Measurements from ENCODE around the gene METTL8. TPM values are rescaled to one million over a fixed set of nuclear protein-coding genes. Genes with fewer than 3 reads are reported as not detected.

Gene METTL8
- polyA plus RNA-seq, 1 of the 3 experiments (the other 2 are of a cell fraction), result 5.1 TPM

DNA sequence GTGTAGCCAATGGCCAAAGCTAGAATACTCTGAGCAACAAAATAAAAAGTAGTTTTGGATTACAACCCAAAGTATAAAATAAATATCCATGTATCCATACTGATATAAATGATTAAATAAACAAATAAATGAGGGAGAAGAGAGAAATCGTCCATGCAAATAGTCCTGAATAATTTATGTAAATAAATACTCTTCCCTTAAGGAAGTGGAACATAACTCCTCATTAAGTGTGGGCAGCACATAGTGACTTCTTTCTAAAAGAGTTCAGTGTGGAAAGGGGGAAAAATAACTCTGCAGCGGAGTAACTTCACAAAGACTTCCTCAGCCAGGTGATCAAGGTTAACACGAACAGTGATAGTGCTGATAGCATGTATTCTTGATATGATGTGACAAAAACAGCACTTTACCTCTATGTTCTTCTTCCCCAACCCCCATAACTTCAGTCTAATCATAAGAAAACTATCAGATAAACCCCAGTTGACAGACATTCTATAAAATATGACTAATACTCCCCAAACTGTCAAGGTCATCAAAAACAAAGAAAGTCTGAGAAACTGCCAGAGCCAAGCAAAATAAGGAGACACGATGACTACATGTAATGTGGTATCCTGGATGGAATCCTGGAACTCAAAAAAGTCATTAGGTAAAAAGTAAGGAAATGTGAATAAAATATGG is 30.7 kb downstream of the METTL8 start (continued):
- TF ChIP-seq, protein P1, sequence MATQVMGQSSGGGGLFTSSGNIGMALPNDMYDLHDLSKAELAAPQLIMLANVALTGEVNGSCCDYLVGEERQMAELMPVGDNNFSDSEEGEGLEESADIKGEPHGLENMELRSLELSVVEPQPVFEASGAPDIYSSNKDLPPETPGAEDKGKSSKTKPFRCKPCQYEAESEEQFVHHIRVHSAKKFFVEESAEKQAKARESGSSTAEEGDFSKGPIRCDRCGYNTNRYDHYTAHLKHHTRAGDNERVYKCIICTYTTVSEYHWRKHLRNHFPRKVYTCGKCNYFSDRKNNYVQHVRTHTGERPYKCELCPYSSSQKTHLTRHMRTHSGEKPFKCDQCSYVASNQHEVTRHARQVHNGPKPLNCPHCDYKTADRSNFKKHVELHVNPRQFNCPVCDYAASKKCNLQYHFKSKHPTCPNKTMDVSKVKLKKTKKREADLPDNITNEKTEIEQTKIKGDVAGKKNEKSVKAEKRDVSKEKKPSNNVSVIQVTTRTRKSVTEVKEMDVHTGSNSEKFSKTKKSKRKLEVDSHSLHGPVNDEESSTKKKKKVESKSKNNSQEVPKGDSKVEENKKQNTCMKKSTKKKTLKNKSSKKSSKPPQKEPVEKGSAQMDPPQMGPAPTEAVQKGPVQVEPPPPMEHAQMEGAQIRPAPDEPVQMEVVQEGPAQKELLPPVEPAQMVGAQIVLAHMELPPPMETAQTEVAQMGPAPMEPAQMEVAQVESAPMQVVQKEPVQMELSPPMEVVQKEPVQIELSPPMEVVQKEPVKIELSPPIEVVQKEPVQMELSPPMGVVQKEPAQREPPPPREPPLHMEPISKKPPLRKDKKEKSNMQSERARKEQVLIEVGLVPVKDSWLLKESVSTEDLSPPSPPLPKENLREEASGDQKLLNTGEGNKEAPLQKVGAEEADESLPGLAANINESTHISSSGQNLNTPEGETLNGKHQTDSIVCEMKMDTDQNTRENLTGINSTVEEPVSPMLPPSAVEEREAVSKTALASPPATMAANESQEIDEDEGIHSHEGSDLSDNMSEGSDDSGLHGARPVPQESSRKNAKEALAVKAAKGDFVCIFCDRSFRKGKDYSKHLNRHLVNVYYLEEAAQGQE (IDR thresholded peaks at IDR 0.05; ENCODE audit: low read depth, low read length), result no peak
- TF ChIP-seq SIN3A (IDR thresholded peaks at IDR 0.05; ENCODE audit: borderline replicate concordance, low read depth, low read length) (no peak), FOXJ3 (CRISPR knock-in tag; IDR thresholded peaks at IDR 0.05) (no peak), SMC3 (IDR thresholded peaks at IDR 0.05; ENCODE audit: low read depth, low read length) (no peak), EP300 (IDR thresholded peaks at IDR 0.05; ENCODE audit: borderline replicate concordance in 1 of 2, low read depth in 1 of 2, low read length in 1 of 2) (no peak), JUND (IDR thresholded peaks at IDR 0.05) (no peak; the same call in 1 of the 2 replicates)

DNA sequence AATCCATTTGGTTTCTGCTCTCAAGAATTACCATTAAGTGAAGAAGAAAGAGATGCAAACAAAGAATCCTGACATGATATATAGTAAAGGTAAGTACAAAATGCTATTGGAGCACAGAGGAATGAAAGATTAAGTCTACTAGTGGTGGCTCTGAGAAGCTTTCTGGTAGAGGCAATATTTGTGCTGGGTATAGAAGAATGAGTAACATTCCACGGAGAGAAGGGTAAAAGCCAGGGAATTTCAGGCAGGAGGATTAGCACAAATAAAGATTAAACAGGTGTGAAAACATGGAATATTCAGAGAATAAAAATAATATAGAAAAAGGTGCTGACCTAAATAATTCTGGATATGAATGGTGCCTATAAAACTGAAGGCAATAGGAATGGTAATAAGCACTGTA is 31.8 kb downstream of the METTL8 start:
- ChIA-PET CTCF (interaction anchor here (1.2 kb wide), 1 partner anchor 15 kb away, joined by 3 read pairs; no protein-coding TSS in a partner anchor), POLR2A (no interaction called here)
- H3K27ac ChIP-seq (ENCODE audit: low read depth in 2 of 2, low read length in 1 of 2), result no peak overlapping the region
- H2AFZ ChIP-seq (ENCODE audit: low read depth), result no peak overlapping the region
- H3K27me3 ChIP-seq (ENCODE audit: insufficient read depth), result no peaks in the 10 kb centered on the region
- H3K9ac ChIP-seq, result no peak overlapping the region
- DNase-seq, result no peak
- H3K36me3 ChIP-seq (replicated peaks in 1 of 2; ENCODE audit: control insufficient read depth in 1 of 2, insufficient read depth in 2 of 2, low read length in 1 of 2), result peaks cover 0 to 2% of the 10 kb centered on the region in 2 experiments
- H3K4me3 ChIP-seq (ENCODE audit: low read depth in 2 of 2, low read length in 1 of 2), result no peak overlapping the region
- no peak overlapping the region for H3K4me2 ChIP-seq
- H4K20me1 ChIP-seq (ENCODE audit: insufficient read depth), result no peaks in the 10 kb centered on the region
- H3K79me2 ChIP-seq (ENCODE audit: insufficient read depth), result peaks cover 14% of the 10 kb centered on the region; the same call in 1 of the 2 replicates
- peaks cover 0 to 9% of the 10 kb centered on the region in 2 experiments; a peak in 1 of 4 replicates for H3K4me1 ChIP-seq (ENCODE audit: control insufficient read depth in 1 of 2, insufficient read depth in 2 of 2, low read depth in 1 of 2, low read length in 1 of 2)
- WGBS (ENCODE audit: low lambda C conversion rate), result 94% methylated on average over 1 of the region's 1 CpG
- H3K9me2 ChIP-seq, result no peaks in the 10 kb centered on the region
- no peak for TF ChIP-seq MEF2A (IDR thresholded peaks at IDR 0.05; ENCODE audit: borderline replicate concordance, low read depth)
- TF ChIP-seq POLR2AphosphoS5 (IDR thresholded peaks at IDR 0.05; ENCODE audit: low read depth, low read length), result no peak
- no peak for TF ChIP-seq FOXM1 (IDR thresholded peaks at IDR 0.05; ENCODE audit: low read depth)
- TF ChIP-seq, protein P2, sequence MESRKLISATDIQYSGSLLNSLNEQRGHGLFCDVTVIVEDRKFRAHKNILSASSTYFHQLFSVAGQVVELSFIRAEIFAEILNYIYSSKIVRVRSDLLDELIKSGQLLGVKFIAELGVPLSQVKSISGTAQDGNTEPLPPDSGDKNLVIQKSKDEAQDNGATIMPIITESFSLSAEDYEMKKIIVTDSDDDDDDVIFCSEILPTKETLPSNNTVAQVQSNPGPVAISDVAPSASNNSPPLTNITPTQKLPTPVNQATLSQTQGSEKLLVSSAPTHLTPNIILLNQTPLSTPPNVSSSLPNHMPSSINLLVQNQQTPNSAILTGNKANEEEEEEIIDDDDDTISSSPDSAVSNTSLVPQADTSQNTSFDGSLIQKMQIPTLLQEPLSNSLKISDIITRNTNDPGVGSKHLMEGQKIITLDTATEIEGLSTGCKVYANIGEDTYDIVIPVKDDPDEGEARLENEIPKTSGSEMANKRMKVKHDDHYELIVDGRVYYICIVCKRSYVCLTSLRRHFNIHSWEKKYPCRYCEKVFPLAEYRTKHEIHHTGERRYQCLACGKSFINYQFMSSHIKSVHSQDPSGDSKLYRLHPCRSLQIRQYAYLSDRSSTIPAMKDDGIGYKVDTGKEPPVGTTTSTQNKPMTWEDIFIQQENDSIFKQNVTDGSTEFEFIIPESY (IDR thresholded peaks at IDR 0.05; ENCODE audit: borderline replicate concordance, low read depth), result no peak
- no peak for TF ChIP-seq EZH2phosphoT487 (IDR thresholded peaks at IDR 0.05; ENCODE audit: borderline replicate concordance, low read depth)
- TF ChIP-seq TCF12 (IDR thresholded peaks at IDR 0.05), result no peak
- no peak for TF ChIP-seq GATA2 (CRISPR knock-in tag; IDR thresholded peaks at IDR 0.05)
- TF ChIP-seq EP300 (IDR thresholded peaks at IDR 0.05; ENCODE audit: borderline replicate concordance in 1 of 2, low read depth in 1 of 2, low read length in 1 of 2), result no peak
- no peak for TF ChIP-seq NRF1 (IDR thresholded peaks at IDR 0.05; ENCODE audit: low read depth, low read length)
- no peak for TF ChIP-seq TAF1 (IDR thresholded peaks at IDR 0.05; ENCODE audit: borderline replicate concordance, low read depth, low read length)
- TF ChIP-seq, protein P3, sequence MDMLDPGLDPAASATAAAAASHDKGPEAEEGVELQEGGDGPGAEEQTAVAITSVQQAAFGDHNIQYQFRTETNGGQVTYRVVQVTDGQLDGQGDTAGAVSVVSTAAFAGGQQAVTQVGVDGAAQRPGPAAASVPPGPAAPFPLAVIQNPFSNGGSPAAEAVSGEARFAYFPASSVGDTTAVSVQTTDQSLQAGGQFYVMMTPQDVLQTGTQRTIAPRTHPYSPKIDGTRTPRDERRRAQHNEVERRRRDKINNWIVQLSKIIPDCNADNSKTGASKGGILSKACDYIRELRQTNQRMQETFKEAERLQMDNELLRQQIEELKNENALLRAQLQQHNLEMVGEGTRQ (IDR thresholded peaks at IDR 0.05; ENCODE audit: borderline replicate concordance, low read depth, low read length), result no peak
- TF ChIP-seq, protein P4, sequence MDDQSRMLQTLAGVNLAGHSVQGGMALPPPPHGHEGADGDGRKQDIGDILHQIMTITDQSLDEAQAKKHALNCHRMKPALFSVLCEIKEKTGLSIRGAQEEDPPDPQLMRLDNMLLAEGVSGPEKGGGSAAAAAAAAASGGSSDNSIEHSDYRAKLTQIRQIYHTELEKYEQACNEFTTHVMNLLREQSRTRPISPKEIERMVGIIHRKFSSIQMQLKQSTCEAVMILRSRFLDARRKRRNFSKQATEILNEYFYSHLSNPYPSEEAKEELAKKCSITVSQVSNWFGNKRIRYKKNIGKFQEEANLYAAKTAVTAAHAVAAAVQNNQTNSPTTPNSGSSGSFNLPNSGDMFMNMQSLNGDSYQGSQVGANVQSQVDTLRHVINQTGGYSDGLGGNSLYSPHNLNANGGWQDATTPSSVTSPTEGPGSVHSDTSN (IDR thresholded peaks at IDR 0.05), result no peak
- no peak for TF ChIP-seq ELF1 (IDR thresholded peaks at IDR 0.05)
- H3K9me3 ChIP-seq, result peaks cover 10% of the 10 kb centered on the region; the same call in 1 of the 2 replicates
- H3F3A ChIP-seq (replicated peaks; ENCODE audit: insufficient read depth), result peaks cover 13% of the 10 kb centered on the region
